IPS-NIHi11 (cell line): ENCODE measurements around the gene ZBTB22.

Experiments
- DNase-seq: peaks from one replicate; pipeline ENCODE4 v3.0.0; 2012; ENCODE audit warnings: mixed read lengths, low spot score

The ZBTB22 gene

DNA sequence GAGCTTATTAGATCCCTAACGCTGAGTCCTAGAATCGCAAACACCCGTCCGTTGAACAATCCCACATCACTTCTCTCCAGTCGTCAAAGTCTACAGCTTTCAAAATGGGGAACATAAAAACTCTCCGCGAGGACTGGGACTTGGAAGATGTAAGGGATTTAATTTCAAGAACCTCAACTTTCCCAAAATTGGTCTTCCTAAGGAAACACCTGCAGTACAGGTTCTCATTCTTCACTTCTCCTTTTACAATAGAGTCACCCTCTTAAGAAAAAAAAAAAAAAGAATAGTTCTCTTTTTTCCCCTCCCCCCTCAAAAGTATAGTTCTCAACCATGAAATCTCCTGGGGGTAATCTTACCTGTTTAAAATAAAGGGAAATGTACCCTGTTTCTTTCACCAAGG, 6.6 kb upstream of the ZBTB22 start:
- no peak for DNase-seq

DNA sequence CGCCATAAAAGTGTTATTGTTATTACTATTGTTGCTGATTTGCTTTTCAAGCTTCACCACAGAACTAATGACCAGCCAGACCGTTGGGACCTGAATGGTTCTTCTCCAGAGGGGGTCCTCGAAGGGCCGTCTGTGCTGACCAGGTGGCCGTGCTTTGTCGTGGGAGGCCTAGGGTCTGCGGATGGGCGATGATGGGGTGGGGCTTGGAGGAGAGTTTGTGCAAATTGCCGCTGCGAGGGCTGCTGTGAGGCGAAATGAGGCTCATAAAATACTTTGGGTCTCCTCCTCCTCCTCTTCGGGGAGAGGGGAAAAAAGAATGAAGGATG, 6.0 kb upstream of the ZBTB22 start:
- DNase-seq, result no peak

DNA sequence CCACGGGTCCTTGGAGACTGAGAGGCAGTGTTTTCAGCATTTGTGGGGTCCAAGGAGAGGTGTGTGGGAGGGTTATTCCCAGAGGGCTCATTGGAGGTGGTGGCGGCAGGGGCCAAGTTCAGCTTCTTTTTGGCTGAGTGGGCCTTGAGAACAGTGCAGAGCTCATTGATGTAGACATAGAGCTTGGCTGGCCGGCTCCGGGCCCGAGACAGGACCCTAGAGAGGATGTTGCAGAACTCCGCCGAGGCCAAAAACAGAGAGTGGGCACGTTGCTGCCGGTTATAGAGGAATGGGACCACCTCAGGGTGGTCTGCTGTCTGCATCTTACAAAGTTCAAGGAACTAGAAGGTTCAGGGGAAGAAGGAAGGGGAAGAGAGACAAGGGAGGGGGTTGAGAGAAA, 3.7 kb upstream of the ZBTB22 start:
- DNase-seq, result no peak

DNA sequence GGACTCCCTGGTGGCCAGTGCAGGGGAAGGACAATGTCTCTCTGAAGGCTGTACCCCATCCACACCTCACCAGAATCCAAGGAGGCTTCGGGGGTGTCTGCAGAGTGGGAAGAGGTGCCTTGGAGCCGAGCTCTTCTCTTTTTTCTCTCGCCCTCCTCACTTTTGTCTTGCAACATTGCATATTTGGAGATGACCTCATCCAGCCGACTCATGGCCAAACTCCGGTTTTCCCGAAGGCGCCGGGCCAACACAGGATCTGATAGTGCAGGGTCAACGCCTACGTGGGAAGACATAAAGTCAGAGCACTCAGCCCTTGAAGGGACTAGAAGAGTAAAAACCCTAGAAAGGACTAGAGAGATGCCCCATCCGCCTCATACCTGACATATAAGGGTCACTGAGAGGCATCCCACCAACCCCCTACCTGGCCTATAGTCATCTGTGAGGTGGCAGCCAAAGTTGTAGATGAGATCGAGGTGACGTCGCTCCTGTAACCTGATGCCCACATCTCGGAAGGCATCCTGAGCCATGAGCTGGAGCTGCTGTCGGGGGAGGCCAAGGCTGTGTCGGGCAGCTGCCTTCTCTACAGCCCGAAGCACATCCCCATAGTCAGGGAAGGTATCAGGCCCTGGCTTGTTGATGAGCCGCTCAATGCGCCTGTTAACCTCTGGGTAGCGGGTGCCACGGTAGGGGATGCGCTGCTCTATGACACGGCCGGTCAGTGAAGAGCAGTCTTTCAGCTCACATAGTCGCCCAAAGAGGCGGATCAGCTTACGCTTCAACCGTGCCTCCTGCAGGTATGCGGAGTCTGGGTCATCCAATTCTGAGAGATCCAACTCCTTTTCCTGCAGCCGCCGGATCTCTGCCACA, 3.0 kb upstream of the ZBTB22 start:
- no peak for DNase-seq

DNA sequence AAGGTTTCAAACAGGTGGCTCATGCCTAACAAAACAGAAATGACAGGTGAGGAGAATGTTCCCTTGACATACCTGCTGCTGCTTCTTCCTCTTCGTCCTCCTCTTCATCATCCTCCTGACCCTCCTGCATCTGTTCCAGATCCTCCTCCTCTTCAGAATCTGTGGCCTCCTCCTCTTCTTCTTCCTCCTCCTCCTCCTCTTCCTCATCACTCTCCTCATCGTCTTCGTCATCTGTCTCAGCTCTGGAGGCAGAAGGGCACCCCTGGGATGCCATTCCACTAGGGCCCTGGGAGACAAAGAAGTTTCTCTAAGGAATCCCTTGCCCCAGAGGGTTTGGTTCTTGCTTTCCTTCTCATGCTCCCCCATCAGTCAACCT, 2.4 kb upstream of the ZBTB22 start:
- no peak for DNase-seq

DNA sequence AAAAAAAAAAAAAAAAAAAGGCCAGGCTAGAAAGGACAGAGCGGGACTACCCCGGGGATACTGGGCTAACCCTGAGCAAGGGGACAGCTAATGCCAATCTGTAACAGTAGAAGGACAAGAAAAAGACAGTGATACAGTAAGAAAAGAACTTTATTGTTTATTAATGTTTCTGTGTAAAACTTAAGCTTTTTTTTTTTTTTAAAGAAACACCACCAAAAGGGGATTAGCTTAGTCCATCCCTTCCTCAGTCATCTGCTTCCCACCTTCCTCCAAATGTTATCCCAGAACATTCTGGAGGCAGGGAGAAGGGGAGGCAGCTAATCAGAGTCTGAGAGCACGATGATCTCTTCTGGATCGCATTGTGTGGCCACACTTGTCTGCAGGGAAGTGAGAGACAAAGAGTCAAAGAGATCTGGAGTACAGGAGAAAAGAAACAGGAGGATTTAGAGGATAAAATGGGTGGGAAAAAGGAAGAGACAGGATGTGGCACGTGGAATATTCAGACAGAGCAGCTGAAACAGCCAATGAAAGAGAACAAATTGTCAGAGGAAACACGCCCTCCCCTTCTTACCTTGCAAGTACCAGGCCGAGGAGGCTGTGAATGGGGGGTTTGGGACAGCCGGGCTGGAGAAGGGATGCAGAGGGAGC, 1.0 kb upstream of the ZBTB22 start:
- no peak for DNase-seq

DNA sequence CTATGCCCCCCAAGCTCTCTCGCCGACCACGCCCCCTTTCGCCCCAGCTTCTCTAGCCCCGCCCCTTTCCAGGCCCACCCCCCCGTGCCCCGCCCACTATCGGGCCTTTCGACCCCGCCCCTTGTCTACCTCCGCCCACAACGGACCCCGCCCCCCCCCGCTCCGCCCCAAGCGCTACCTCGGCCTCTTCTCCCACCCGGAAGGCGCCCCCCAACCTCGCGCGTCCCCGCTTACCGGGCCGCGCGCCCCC, 200 bp downstream of the ZBTB22 start:
- DNase-seq, result peak; percentile 74

DNA sequence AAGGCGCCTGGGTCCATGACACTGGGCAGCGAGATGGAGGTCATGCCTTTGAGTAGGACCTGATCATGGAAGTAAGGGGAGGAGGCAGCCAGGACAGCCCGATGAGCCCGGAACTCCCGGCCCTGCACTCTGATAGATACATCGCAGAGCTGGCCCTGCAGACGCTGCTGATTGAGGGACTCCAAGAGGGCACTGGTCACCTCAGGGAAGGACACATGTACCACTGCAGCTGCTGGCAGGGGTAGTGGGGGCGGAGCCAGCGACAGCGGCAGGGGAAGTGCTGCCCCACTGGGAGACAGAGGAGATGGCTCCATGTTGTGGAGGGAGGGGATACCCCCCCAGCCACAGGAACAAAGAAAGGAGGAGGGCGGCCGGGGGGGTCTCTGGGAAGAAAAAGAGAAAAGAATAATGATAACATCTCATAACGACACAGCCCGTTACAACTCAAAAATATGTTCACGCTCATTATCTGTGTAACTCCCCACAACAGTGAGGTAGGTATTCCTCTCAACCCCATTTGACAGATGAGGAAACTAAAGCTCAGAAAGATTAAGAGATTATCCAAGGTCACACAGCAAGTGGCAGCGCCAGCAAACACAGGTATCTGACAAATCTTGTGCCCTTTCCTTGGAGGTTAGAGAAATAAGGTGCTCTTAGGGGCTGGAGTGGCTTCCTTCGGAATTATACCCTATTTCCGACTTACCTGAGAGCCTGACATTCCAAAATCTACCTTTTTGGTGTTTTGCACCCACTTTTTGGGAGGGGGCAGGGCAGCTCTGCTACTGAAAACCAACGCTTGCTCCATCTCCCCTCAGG, 733 bp downstream of the ZBTB22 start:
- no peak for DNase-seq

DNA sequence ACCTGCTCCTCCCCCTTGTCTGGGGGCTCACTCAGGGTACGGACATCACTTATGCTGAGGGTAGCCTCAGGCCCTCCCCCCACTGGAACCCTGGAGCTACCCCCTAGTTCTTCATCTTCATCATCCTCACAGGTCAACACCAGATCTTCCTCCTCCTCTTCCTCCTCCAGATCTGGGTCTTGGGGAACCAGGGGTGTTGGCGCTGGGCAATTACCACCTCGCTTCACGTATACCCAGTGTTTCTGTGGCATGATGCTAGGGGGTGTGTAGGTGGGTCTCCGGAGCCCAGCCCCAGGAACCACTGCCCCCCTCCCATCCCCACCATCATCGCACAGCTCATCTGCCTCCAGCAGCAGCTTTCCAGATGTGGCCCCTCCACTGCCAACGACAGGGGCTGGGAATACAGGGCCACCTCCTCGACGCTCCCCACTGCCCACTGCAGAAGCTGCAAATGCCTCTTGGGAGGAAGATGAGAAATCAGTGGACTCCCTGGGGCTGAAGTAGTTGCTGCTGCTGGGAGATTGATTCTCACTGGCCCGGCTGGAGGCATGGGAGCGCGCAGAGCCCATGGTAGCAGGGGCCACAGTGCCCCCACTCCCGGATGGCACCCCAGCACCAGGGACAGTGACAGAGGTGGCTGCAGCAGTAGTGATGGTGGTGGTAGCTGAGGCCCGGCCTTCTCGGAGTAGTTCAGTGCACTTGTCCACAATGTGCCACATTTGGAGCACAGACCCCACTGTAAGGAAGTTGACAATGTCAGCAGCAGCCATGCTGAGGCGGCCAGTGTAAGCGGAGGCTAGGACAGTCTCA, 1.5 kb downstream of the ZBTB22 start:
- DNase-seq, result no peak

DNA sequence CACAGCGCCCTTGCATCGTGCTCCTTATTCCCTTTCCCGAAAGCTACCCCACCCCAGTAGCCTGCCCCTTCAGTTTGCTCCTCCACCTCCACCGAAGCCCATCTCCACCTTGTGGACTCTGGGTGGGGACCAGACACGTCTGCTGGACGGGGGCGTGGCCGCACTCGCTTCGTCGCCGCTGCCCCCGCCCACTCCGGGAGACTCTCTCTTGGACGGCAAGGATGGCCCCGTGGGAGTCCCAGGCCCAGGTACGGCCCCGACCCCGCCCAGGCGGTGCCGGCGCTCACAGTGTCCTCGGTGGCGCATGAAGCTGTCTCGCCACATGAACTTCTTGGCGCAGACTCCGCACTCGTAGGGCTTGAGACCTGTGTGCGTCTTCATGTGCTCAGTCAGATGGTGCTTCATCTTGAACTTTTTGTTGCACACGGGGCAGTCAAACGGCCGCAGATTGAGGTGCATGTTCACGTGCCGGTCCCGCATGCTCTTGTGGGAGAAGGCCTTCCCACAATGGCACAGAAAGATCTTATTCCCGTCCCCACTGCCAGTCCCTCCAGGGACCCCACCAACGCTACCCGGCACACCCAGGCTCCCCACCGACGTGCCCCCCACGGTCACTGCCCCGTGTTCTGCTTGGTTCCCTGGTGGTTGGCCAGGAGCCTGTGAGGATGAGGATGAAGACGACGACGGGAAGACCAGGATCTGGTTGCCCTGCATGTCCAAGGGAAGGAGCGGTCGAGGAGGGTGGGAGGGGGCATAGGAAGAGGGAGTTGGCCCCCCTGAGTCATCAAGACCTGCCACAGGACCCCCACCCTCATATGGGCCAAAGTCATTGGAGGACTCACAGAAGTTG, 2.4 kb downstream of the ZBTB22 start:
- no peak for DNase-seq

DNA sequence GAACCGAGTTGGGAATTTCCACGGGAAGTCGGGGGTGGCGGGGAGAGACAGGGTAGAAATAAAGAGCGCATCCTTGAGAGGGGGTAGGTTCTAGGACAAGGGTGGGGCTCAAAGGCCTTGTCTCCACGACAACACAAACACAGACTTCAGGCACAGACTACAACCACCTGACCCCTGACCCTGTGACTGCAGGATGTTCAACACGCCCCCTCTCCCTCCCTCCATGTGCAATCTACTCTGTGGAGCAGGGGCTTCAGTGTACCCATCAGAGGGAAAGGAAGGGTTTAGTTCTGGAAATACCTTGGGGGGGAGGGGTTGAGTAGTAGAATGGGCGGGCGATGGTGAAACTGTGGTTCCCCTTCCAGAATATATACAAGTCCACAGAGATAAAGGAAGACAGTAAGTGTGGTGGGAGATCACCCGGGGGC, 3.0 kb downstream of the ZBTB22 start:
- DNase-seq, result peak; percentile 22

DNA sequence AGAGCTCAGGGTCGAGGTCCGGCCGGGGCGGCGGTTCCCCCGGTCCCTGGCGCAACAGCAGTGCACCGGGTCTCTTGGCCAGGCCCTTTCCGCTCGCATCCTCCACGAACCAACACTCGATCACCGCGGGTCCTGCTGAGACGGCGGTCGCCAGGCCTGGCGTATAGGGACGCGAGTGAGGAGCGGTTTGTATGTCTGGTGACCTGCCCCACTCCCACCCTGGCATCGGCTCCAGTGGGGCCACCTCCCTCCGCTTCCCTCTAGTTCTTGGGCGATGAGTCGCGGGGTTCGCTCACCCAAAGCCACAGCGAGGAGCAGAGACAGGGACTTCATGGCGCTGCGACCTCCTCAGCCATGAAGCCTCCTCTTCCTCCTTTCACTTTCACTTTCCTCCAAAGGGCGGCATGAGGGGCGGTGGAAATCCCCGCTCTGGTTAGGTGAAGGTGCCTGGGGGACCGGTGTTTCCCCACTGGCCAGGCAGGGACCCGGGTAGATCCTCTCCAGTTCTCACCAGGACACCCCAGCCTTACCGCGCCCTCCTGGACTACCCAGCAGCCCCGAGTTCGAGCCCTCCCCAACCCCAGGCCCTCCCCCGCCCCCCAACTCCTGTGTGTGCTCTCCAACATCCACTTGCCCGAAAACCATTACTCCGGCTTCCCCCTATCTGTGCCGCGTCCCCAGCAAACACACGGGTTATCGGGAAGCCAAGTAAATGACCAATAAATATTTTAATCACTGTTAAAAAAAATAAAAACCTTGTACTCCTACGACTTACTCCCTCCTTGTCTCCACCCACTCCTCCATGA, 3.6 kb downstream of the ZBTB22 start, which contains the start of gene TAPBP:
TSS of gene TAPBP (minus strand) at position 370 of the 806 bp plus-strand sequence. CDS start at position 333, 37 bp downstream.
- DNase-seq, result peak; percentile 32

DNA sequence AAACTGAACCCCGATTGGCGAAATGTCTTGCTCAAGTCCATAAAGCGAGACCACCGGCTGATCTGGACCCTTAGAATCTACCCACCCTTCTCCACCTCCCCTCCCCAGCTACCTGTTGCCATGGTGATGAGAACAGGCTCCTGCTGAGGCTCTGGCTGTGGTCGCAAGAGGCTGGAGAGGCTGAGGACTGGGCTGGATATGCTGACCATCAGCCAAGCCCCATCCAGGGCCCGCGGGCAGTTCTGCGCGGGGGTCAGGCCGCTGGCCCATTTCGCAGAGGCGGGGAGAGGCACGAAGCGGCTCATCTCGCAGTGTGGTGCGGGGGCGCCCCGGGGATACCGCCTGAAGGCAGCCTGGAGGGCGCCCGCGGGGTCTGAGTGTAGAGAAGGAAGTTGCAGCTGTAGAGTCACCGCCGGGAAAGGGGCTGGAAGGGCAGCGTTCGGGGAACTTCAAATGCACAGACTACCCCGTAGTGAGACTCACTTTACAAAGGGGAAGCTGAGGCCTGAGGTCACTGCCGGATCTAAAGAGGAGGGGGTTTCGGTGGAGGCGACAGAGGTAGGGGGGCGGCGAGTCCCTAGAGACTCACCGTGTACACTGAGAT, 4.3 kb downstream of the ZBTB22 start:
- DNase-seq, result peak; percentile 31

DNA sequence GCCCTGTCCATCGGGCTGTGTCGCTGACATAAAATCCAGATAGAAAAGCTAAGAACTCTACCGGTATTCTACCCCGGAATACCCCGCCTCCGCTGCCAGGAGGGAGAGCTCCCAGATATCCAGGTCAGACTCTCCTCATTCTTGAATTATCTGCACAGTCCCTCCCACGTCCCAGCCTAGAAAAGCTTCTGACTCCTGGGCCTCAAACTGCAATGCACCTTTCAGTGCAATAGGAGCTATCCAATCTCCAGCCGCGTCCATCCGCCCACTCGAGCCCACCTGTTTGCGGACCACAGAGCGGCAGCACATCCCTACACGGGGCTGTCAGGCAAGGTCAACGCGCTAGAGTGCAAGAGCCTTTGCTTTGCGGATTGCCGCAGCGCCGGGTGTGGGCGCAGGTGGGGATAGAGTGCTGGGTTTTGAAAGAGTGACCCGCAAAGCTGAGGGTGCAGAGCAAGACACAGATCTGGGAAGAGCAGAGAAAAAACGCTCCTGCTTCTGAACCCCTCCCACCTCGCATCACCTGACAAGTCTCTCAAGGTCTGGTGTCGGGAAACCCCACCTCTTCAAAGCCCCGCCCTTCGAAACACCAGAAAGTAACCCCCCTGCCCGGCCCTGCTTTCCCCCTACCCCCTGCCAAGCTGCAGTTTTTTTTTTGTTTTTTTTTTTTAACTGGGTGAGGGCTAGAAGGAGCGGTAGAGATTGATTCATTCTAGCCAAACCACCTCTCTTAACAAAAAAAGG, 5.0 kb downstream of the ZBTB22 start:
- peak; percentile 88 for DNase-seq

DNA sequence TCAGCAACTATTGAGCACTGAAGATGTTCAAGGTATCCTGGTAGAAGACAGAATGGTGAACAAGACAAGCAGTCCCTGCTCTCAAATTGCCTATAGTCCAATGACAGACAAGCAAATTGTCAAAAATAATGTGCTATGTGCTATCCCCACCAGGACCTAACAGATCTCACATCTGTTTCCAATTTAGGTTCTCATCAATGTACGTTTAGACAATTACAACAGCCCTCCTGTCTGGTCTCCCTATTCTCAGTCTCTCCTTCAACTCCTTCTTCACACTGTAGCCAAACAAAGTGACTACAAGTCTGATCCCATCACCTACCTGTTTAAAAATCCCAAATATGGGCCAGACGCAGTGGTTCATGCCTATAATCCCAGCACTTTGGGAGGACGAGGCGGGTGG, 11.2 kb downstream of the ZBTB22 start:
- no peak for DNase-seq

DNA sequence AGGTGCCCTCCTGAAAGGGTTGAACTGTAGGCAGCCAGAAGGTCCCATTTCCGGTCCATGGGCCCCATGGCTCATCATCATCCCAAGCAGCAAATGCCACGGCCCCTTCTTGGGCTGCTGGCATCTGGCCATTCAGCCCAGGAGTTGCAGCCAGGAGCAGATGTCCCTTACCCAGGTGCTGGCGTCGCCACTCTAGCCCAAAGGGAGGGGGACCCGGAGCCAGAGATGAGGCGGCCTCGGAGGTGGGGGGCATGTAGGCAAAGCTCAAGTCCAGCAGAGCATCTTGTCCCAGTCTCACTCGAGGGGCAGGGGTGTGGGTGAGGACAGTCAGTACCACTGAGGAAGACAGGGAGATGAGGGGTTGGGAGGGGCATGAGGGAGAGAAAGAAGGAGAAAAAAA, 12.5 kb downstream of the ZBTB22 start:
- DNase-seq, result no peak

DNA sequence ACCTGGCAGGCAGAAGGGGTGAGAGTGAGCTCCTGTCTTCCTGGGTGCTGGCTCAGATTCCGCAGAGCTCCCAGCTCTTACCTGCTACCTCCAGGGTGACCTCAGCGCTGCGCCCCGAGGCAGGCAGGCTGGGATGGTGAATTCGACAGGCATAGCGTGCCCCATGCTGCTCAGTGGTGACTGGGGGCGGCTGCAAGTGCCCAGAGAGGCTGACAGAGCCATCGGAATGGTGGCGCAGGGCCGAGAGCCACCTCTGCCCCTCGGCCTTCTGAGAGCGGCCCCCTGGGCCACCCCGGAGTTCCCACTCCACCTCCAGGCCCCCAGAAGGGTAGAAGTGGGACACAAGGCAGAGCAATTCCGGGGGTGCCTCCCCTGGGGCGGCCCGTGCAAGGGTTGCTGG, 13.3 kb downstream of the ZBTB22 start:
- DNase-seq, result no peak

DNA sequence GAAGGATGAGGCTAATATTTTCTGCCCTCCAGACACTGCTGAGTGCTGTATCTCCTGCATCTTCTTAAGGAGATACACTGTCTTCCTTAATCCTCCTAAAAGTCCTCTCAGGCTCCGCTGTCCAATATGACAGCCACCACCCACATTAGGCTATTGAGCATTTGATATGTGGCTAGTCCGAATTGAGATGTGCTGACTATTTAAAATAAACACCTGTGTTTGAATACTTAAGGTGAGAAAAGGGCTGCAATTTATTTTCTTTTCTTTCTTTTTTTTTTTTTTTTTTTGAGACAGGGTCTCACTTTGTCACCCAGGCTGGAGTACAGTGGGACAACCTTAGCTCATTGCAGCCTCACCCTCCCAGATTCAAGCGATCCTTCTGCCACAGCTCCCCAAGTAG, 15.7 kb downstream of the ZBTB22 start:
- no peak for DNase-seq

DNA sequence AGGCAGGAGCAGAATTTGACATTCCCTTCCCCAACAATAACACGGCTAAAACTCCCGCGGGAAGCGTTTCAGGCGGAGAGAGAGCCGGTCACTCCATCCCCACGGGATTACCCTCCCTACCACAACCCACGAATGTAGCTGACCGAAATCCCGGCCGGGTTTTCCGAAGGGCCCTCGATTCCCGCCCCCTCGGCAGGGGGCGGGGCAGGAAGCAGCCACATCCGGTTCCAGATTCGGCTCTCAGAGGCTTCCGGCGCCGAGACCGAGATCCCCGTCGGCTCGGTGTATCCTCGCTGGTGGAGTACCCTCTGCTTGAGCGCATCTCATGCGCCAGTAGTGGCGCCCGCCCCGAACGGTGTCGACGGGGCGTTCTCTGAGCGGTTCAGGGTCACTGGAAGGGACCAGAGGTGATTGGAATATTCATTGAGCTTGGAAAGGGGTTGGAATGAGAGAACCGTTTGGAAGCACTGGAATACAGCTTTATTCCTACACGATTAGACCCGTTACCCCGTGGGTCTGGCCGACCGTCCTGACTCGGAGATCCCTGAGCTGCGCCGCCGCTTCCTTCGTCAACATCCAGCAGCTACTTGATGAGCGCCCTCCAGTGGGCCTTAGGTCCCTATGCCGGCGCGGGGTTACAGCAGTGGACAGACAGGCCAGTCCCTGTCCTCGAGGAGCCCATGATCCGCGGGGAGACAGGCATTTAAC, 18.2 kb downstream of the ZBTB22 start:
- DNase-seq, result peak; percentile 83
